GM12874 (cell line): ENCODE results near the gene SDHA.

ENCODE experiments used
- TF ChIP-seq, protein P1 (sequence below): IDR thresholded peaks from 2 replicates; pipeline ENCODE4 v1.5.1; 2011; ENCODE audit warnings: low read depth, mild to moderate bottlenecking, control low read depth, low read length, moderate library complexity; ENCODE audit not compliant: insufficient read depth

SDHA gene

DNA sequence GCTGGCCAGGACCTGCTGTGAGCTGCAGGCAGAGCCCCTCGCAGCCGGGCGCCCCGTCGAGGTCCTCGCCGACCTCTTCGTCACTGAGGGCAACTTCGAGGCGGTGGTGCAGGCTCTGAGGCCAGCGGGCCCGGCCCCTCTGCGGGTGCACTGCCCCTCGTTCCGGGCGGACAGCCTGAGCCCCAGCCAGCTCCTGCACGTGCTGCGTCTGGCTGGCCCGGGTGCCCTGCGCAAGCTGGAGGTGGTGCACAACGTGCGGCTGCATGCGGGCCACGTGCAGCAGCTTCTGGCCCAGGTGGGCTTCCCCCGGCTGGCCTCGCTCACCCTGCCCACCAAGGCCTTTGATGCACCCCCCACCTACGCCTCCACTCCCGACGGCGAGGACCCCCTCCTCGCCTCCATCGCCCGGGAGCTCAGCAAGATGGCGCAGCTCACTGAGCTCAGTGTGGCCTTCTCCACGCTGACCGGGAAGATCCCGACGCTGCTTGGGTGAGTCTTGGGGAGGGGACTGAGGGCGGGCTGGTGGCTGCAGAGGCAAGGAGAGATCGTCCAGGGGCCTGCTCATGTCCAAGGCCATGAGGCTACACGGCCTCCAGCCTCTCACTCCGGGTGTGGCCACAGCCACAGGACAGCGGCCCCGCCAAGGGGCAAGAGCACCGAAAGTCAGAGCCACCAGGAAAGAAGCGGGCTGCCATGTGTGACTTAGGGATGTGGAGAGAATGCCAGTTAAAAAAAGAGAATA is 26.0 kb upstream of the SDHA start:
- TF ChIP-seq, protein P1, sequence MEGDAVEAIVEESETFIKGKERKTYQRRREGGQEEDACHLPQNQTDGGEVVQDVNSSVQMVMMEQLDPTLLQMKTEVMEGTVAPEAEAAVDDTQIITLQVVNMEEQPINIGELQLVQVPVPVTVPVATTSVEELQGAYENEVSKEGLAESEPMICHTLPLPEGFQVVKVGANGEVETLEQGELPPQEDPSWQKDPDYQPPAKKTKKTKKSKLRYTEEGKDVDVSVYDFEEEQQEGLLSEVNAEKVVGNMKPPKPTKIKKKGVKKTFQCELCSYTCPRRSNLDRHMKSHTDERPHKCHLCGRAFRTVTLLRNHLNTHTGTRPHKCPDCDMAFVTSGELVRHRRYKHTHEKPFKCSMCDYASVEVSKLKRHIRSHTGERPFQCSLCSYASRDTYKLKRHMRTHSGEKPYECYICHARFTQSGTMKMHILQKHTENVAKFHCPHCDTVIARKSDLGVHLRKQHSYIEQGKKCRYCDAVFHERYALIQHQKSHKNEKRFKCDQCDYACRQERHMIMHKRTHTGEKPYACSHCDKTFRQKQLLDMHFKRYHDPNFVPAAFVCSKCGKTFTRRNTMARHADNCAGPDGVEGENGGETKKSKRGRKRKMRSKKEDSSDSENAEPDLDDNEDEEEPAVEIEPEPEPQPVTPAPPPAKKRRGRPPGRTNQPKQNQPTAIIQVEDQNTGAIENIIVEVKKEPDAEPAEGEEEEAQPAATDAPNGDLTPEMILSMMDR: no peak

DNA sequence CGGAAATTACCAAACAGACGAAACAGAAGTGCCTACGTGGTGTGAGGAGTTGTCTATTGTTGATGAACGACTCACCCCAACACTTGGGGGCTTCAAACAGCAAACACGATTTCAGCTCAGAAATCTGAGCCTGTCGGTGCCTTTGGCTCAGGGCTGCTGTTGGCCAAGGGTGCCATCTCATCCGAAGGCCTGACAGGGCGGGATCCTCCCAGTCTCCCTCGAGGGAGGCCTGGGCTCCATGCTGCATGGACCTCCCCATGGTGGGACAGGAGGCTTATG is 25.5 kb upstream of the SDHA start:
- TF ChIP-seq, protein P1: no peak

DNA sequence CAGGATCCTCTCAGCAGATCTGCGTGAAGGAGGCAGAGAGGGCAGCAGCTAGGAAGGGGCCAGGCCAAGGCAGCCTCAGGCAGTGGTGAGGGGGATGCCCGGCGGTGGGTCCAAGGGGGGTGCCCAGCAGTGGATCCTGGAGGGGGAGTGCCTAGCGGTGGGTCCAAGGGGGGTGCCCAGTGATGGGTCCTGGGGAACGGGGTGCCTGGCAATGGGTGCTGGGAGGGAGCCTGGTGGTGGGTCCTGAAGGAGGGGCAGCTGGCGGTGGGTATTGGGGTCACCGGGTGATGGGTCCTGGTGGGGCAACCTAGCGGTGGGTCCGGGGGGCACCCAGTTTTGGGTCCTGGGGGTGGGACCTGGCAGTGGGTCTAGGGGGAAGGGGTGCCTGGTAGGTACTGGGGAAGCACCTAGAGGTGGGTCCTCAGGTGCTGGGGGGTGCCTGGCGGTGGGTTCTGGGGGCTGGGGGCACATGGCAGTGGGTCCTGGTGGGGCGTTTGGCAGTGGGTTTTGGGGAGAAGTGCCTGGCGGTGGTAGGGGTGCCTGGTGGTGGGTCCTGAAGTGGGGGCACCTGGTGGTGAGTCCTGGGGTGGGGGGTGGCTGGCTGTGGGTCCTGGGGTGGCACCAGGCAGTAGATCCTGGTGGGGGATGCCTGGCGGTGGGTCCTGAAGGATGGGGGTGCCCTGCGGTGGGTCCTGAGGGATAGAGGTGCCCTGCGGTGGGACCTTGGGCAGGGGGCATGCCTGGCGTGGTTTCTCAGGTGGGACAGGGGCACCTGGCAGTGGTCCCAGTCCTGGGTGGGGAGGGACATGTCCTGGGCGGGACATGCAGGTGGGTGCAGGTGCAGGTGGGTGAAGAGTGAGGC is 24.9 kb upstream of the SDHA start:
- TF ChIP-seq, protein P1: no peak

DNA sequence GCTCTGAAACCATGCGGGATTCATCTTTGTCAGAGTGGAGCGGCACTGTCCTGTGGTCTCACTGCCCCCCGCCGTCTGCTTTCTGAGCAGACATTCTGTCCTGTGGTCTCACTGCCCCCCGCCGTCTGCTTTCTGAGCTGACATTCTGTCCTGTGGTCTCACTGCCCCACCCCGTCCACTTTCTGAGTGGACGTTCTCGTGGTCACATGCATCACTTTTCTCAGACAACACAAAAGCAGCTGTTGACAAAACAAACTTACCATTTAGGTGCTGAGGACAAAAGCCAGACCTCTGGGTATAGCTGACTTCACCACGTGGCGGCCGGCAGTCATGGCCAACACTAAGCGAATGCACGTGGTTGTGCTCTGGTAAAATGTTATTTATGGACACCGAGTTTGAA is 24.0 kb upstream of the SDHA start:
- TF ChIP-seq, protein P1: no peak

DNA sequence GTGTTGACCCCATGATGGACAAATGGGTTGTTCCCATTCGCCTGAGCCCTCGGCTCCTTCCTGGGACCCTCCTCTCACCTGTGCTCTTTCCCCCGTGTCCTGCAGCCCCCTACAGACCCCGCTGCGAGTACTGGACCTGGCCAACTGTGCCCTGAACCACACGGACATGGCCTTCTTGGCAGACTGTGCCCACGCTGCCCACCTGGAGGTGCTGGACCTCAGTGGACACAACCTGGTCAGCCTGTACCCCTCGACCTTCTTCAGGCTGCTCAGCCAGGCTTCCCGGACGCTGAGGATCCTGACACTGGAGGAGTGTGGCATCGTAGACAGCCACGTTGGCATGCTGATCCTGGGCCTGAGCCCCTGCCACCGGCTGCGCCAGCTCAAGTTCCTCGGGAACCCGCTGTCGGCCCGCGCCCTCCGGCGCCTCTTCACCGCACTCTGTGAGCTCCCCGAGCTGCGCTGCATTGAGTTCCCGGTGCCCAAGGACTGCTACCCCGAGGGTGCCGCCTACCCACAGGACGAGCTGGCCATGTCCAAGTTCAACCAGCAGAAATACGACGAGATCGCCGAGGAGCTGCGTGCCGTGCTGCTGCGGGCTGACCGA is 23.4 kb upstream of the SDHA start:
- TF ChIP-seq, protein P1: no peak

DNA sequence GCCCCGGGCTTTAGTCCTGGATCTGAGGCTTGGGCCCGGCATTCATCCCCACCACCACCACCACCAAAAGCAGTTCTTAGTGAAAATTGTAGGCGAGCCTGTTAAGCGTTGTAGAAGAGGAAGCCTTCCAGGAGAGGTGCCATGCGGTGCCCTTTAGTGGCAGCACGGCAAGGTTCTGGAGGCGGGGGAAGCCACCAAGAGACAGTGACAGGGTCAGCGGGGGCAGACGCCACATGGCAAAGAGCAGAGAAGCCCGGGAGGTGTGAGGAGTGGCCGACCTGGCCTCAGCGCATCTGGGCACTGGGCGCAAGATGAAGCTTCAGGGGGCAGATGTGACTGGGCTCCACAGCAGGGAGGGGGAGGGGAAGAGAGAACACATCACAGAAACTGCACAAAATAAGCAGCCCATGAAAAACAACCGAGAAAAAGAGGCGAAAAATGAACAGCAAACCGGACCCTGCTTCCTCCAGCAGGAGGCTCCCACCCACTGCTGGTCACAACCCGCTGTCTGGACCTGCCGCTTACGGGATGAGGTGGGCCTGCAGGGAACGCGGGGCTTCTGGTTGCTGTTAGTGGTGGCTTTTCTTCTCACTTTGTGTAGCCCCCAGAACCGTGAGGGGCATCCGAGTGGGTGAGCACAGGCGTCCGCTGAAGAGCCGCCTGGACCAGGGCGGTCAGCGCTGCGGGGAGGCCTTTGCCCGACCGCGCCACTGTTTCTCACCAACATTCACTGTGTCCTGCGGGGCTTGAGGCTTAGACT is 22.5 kb upstream of the SDHA start:
- TF ChIP-seq, protein P1: no peak

DNA sequence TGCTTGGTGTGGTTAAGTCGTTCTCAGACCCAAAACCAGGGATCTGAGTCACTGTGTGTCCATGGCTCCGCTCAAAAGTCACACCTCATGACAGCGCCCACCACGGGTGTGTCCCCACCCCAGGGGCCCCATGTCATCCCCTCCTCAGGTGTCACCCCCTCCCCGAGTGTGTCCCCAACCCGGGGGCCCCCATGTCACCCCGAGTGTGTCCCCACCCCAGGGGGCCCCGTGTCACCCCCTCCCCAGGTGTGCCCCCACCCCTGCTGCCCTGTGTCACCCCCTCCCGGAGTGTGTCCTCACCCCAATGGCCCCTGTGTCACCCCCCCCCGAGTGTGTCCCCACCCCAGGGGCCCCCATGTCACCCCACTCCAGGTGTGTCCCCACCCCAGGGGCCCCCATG is 21.8 kb upstream of the SDHA start:
- TF ChIP-seq, protein P1: no peak
